SU-DHL-6 (cell line): Measurements from ENCODE around the gene LYSET.

Experiments used
- EZH2phosphoT487 ChIP-seq: fragments of 200-600 bp; sonication (generic), shearing (Covaris generic); conservative IDR thresholded peaks from 2 replicates; pipeline ENCODE4 v1.6.1; 2018; ENCODE audit warnings: mild to moderate bottlenecking, antibody characterized with exemption, low read length, moderate library complexity, mixed read lengths
- TF ChIP-seq, protein P1 (sequence below): fragments of 200-600 bp; sonication (generic); IDR thresholded peaks from one replicate; pipeline ENCODE4 v1.5.1; 2017; ENCODE audit warnings: antibody characterized with exemption, mild to moderate bottlenecking, low read length, moderate library complexity; ENCODE audit not compliant: insufficient read depth, poor library complexity, severe bottlenecking

GRCh38 chr14:93161411-93161940 lies 23.6 kb upstream of the LYSET start:
- TF ChIP-seq, protein P1, sequence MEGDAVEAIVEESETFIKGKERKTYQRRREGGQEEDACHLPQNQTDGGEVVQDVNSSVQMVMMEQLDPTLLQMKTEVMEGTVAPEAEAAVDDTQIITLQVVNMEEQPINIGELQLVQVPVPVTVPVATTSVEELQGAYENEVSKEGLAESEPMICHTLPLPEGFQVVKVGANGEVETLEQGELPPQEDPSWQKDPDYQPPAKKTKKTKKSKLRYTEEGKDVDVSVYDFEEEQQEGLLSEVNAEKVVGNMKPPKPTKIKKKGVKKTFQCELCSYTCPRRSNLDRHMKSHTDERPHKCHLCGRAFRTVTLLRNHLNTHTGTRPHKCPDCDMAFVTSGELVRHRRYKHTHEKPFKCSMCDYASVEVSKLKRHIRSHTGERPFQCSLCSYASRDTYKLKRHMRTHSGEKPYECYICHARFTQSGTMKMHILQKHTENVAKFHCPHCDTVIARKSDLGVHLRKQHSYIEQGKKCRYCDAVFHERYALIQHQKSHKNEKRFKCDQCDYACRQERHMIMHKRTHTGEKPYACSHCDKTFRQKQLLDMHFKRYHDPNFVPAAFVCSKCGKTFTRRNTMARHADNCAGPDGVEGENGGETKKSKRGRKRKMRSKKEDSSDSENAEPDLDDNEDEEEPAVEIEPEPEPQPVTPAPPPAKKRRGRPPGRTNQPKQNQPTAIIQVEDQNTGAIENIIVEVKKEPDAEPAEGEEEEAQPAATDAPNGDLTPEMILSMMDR: no peak
- TF ChIP-seq EZH2phosphoT487: no peak
